TTC549 (cell line): Measurements from ENCODE around the gene PSMD3.
A peak's percentile ranks its signal among the peaks of the same experiment; 100 is the strongest.
"Not testable (repeated sequence)": the region's sequence is repeated elsewhere in the genome, so short reads cannot be mapped to it uniquely, and the experiment has no call there.

Experiments used
- FAIRE-seq: peaks from 2 replicates; lab custom pipeline; 2012; peaks lifted over from hg19 to GRCh38; lab: Jason Lieb, UNC

The PSMD3 gene

GRCh38 chr17:39980351-39981206, at the start of gene PSMD3:
Gene PSMD3 (plus strand): TSS chr17:39980807. CDS start chr17:39980971, 164 bp downstream.
- peak; percentile 89 for FAIRE-seq

- FAIRE-seq = no peak
Observed at GRCh38 chr17:39933912-39934311, 46.7 kb upstream of the PSMD3 start.

GRCh38 chr17:39934324-39934723, 46.3 kb upstream of the PSMD3 start:
- FAIRE-seq = no peak

- FAIRE-seq = no peak
Observed at GRCh38 chr17:39935909-39936308, 44.7 kb upstream of the PSMD3 start.

- FAIRE-seq = no peak
Observed at GRCh38 chr17:39937447-39937846, 43.2 kb upstream of the PSMD3 start.

- FAIRE-seq = no peak
Observed at GRCh38 chr17:39938140-39938869, 42.3 kb upstream of the PSMD3 start.

- FAIRE-seq = no peak
Observed at GRCh38 chr17:39939106-39939505, 41.5 kb upstream of the PSMD3 start.

GRCh38 chr17:39939588-39940419, 40.8 kb upstream of the PSMD3 start:
- FAIRE-seq = no peak

GRCh38 chr17:39943702-39944392, 36.8 kb upstream of the PSMD3 start:
- FAIRE-seq = no peak

GRCh38 chr17:39944393-39944711, 36.3 kb upstream of the PSMD3 start:
- no peak for FAIRE-seq

- no peak for FAIRE-seq
Observed at GRCh38 chr17:39946551-39947330, 33.9 kb upstream of the PSMD3 start.

- FAIRE-seq = not testable (repeated sequence)
Observed at GRCh38 chr17:39948489-39948828, 32.1 kb upstream of the PSMD3 start.

GRCh38 chr17:39949028-39949427, 31.6 kb upstream of the PSMD3 start:
- FAIRE-seq = no peak

- no peak for FAIRE-seq
Observed at GRCh38 chr17:39950871-39951348, 29.7 kb upstream of the PSMD3 start.

GRCh38 chr17:39951924-39952679, 28.5 kb upstream of the PSMD3 start:
- no peak for FAIRE-seq

- FAIRE-seq = no peak
Observed at GRCh38 chr17:39952680-39953470, 27.7 kb upstream of the PSMD3 start.

GRCh38 chr17:39953471-39953888, 27.1 kb upstream of the PSMD3 start:
- no peak for FAIRE-seq

- no peak for FAIRE-seq
Observed at GRCh38 chr17:39954876-39955275, 25.7 kb upstream of the PSMD3 start.

GRCh38 chr17:39955726-39956225, 24.8 kb upstream of the PSMD3 start:
- FAIRE-seq = no peak
